ENCODE results near the gene TCTN1.
"Not testable (repeated sequence)": the region's sequence is repeated elsewhere in the genome, so short reads cannot be mapped to it uniquely, and the experiment has no call there.

Gene TCTN1

DNA sequence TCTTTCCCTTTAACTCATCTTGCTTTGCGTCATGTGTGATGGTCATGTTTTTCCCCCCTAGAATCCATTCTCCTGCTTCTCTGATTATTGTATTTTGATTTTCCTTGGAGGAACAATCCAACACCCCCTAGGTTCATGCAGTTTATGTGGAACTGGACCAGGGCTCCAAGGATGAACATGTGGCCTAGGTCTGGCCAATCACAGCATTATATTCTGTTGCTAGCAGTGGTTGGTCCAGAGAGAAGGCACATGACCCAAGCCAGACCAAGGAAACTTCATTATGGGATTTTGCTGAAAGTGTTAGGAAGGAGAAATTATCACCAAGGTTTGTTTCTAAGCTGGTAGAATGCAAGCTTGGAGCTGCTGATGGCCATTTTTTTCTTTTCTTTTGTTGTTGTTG, 23.9 kb upstream of the TCTN1 start:
- Histone ChIP-seq H3K27ac (no peak overlapping the region), H3K36me3 (replicated peaks) (no peaks in the 10 kb centered on the region), H3K4me3 (ENCODE audit: low read depth, low read length) (no peak overlapping the region), H3K27me3 (replicated peaks) (no peaks in the 10 kb centered on the region)
- TF ChIP-seq, protein P1, sequence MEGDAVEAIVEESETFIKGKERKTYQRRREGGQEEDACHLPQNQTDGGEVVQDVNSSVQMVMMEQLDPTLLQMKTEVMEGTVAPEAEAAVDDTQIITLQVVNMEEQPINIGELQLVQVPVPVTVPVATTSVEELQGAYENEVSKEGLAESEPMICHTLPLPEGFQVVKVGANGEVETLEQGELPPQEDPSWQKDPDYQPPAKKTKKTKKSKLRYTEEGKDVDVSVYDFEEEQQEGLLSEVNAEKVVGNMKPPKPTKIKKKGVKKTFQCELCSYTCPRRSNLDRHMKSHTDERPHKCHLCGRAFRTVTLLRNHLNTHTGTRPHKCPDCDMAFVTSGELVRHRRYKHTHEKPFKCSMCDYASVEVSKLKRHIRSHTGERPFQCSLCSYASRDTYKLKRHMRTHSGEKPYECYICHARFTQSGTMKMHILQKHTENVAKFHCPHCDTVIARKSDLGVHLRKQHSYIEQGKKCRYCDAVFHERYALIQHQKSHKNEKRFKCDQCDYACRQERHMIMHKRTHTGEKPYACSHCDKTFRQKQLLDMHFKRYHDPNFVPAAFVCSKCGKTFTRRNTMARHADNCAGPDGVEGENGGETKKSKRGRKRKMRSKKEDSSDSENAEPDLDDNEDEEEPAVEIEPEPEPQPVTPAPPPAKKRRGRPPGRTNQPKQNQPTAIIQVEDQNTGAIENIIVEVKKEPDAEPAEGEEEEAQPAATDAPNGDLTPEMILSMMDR (IDR thresholded peaks at IDR 0.05; ENCODE audit: low read depth, low read length, missing control alignments), result no peak
- DNase-seq, result no peak
- in situ Hi-C loops (cut with HindIII; ENCODE audit: low pct_ligation_motif_present, low sequenced_read_pairs), result no loop called here

DNA sequence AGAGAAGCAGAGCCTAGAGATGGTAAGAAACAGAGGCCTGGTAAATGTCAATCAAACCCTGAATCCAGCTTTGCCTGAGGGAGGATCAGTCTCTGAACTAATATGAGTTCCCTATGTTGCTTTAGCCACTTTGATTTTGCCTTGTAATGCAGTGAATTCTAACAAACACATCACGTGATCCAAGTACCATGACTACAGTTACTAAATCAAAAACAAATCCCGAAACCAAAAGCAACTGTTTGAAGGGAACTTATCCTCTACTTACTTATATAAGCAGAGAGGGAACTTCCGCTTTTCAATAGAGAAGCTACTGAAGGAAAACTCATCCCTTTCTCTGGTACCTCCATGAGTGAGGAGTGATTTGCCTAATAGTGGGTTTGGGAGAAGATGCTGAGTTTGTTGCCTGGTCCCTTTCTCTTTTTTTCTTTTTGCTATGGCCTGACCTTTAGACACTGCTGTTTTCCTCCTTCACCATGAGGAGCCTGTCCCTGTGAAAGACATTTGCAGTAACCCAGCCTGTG, 23.1 kb upstream of the TCTN1 start:
- Histone ChIP-seq H3K27ac (no peak overlapping the region), H3K27me3 (replicated peaks) (no peaks in the 10 kb centered on the region), H3K36me3 (replicated peaks) (no peaks in the 10 kb centered on the region), H3K4me3 (ENCODE audit: low read depth, low read length) (no peak overlapping the region)
- TF ChIP-seq, protein P1 (IDR thresholded peaks at IDR 0.05; ENCODE audit: low read depth, low read length, missing control alignments), result no peak
- in situ Hi-C loops (cut with HindIII; ENCODE audit: low pct_ligation_motif_present, low sequenced_read_pairs), result no loop called here
- no peak for DNase-seq

- no peak for DNase-seq
- Histone ChIP-seq H3K36me3 (replicated peaks) (no peaks in the 10 kb centered on the region), H3K27me3 (replicated peaks) (no peaks in the 10 kb centered on the region), H3K4me3 (ENCODE audit: low read depth, low read length) (no peak overlapping the region), H3K27ac (no peak overlapping the region)
- TF ChIP-seq, protein P1 (IDR thresholded peaks at IDR 0.05; ENCODE audit: low read depth, low read length, missing control alignments), result no peak
- in situ Hi-C loops (cut with HindIII; ENCODE audit: low pct_ligation_motif_present, low sequenced_read_pairs), result no loop called here
Observed at GRCh38 chr12:110591451-110592051, 22.4 kb upstream of the TCTN1 start.

GRCh38 chr12:110592078-110592477, 21.9 kb upstream of the TCTN1 start:
- Histone ChIP-seq H3K27ac (no peak overlapping the region), H3K4me3 (ENCODE audit: low read depth, low read length) (no peak overlapping the region), H3K36me3 (replicated peaks) (no peaks in the 10 kb centered on the region), H3K27me3 (replicated peaks) (no peaks in the 10 kb centered on the region)
- in situ Hi-C loops (cut with HindIII; ENCODE audit: low pct_ligation_motif_present, low sequenced_read_pairs), result no loop called here
- DNase-seq, result no peak
- TF ChIP-seq, protein P1 (IDR thresholded peaks at IDR 0.05; ENCODE audit: low read depth, low read length, missing control alignments), result no peak

- H3K4me3 ChIP-seq (ENCODE audit: low read depth, low read length); H3K27me3 ChIP-seq (replicated peaks); in situ Hi-C loops (cut with HindIII; ENCODE audit: low pct_ligation_motif_present, low sequenced_read_pairs); H3K36me3 ChIP-seq (replicated peaks); H3K27ac ChIP-seq; DNase-seq: not testable (repeated sequence)
Observed at GRCh38 chr12:110592919-110593318, 21.0 kb upstream of the TCTN1 start.

DNA sequence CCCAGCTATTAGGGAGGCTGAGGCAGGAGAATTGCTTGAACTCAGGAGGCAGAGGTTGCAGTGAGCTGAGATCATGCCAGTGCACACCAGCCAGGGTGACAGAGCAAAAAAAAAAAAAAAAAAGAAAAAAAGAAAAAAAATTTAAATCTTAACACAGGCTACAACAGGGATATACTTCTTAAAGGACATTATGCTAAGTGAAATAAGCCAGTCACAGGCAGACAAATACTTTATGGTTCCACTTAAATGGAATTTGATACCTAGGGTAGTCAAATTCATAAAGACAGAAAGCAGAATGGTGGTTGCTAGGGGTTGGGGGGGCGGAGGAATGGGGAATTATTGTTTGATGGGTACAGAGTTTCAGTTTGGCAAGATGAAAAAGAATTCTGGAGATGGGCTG, 16.0 kb upstream of the TCTN1 start:
- Histone ChIP-seq H3K27ac (no peak overlapping the region), H3K36me3 (replicated peaks) (no peaks in the 10 kb centered on the region), H3K27me3 (replicated peaks) (no peaks in the 10 kb centered on the region), H3K4me3 (ENCODE audit: low read depth, low read length) (no peak overlapping the region)
- TF ChIP-seq, protein P1 (IDR thresholded peaks at IDR 0.05; ENCODE audit: low read depth, low read length, missing control alignments), result no peak
- DNase-seq, result no peak
- in situ Hi-C loops (cut with HindIII; ENCODE audit: low pct_ligation_motif_present, low sequenced_read_pairs), result no loop called here

Measured in brain microvascular endothelial cell (primary cell).